K562 (cell line): ENCODE measurements around the gene IL11. TPM values are rescaled to one million over a fixed set of nuclear protein-coding genes. Genes with fewer than 3 reads are reported as not detected.

Experiments
- BRD4 ChIP-seq: fragments of 200-600 bp; sonication (generic); IDR thresholded peaks from 2 replicates; pipeline ENCODE4 v1.6.1; 2017; ENCODE audit warnings: inconsistent platforms
- CBX2 ChIP-seq: fragments of 200-600 bp; sonication (generic); IDR thresholded peaks from one replicate; pipeline ENCODE4 v1.6.1; 2012; ENCODE audit warnings: mild to moderate bottlenecking, low read length, inconsistent platforms; ENCODE audit not compliant: insufficient read depth, poor library complexity, severe bottlenecking
- E2F3 ChIP-seq: fragments of 250-450 bp; sonication (Bioruptor Pico); IDR thresholded peaks from 2 replicates; pipeline ENCODE4 v1.4.0; 2020; ENCODE audit warnings: mild to moderate bottlenecking
- ELF4 ChIP-seq: fragments of 450-650 bp; formaldehyde crosslinking; IDR thresholded peaks from 2 replicates; pipeline ENCODE4 v1.4.0; 2022; ENCODE audit warnings: missing genetic modification characterization
- MXI1 ChIP-seq: IDR thresholded peaks from 2 replicates; pipeline ENCODE4 v1.6.1; 2011; ENCODE audit warnings: low read depth, mild to moderate bottlenecking, improper control_type of control experiment, low read length
- NKRF ChIP-seq: fragments of 450-650 bp; IDR thresholded peaks from 2 replicates; pipeline ENCODE4 v1.6.1; 2016; ENCODE audit warnings: borderline replicate concordance
- NR2F6 ChIP-seq: fragments of 450-650 bp; formaldehyde crosslinking; IDR thresholded peaks from 2 replicates; pipeline ENCODE4 v1.4.0; 2020; ENCODE audit warnings: mild to moderate bottlenecking
- NR3C1 ChIP-seq: sonication (generic); formaldehyde crosslinking; IDR thresholded peaks from 2 replicates; pipeline ENCODE4 v1.8.1; 2022; ENCODE audit warnings: missing genetic modification reagents
- PBX2 ChIP-seq, 2 experiments: IDR thresholded peaks in 1 of 2; conservative IDR thresholded peaks in 1 of 2; 2 replicates each; pipeline ENCODE4 v1.6.1; 2016; ENCODE audit warnings: low read depth in 2 of 2, mild to moderate bottlenecking in 1 of 2, missing compliant biosample characterization in 1 of 2, missing genetic modification characterization in 1 of 2, moderate library complexity in 1 of 2
- POLR2AphosphoS5 ChIP-seq: IDR thresholded peaks from 2 replicates; pipeline ENCODE4 v1.6.1; 2011; ENCODE audit warnings: mild to moderate bottlenecking, low read depth, low read length, moderate library complexity; ENCODE audit not compliant: control insufficient read depth, insufficient read depth
- POLR3A ChIP-seq: IDR thresholded peaks from 2 replicates; pipeline ENCODE4 v1.6.1; 2011; ENCODE audit warnings: borderline replicate concordance, mild to moderate bottlenecking, moderate library complexity; ENCODE audit not compliant: insufficient read length, insufficient read depth; ENCODE audit errors: extremely low read depth
- PTBP1 ChIP-seq: fragments of 200-400 bp; formaldehyde crosslinking; IDR thresholded peaks from 2 replicates; pipeline ENCODE4 v1.6.1; 2017; ENCODE audit warnings: low read depth, low read length
- RHOXF2B ChIP-seq: fragments of 250-450 bp; sonication (Bioruptor Pico); conservative IDR thresholded peaks from 2 replicates; pipeline ENCODE4 v1.5.1; 2021
- SETDB1 ChIP-seq: IDR thresholded peaks from one replicate; pipeline ENCODE4 v1.6.1; 2012; ENCODE audit warnings: low read length, control low read depth, inconsistent platforms
- SNRNP70 ChIP-seq: fragments of 200-400 bp; formaldehyde crosslinking; optimal IDR thresholded peaks from 2 replicates; pipeline ENCODE3; 2017; ENCODE audit warnings: low read depth, low read length
- TRIM25 ChIP-seq: fragments of 450-650 bp; IDR thresholded peaks from 2 replicates; pipeline ENCODE4 v1.7.0; 2016; ENCODE audit warnings: borderline replicate concordance
- ZNF277 ChIP-seq: fragments of 250-450 bp; sonication (Bioruptor Pico); IDR thresholded peaks from 2 replicates; pipeline ENCODE4 v1.8.0; 2022; ENCODE audit warnings: inconsistent platforms, mild to moderate bottlenecking, moderate library complexity, borderline replicate concordance
- ZSCAN29 ChIP-seq: fragments of 450-650 bp; IDR thresholded peaks from 2 replicates; pipeline ENCODE4 v1.6.1; 2017
- polyA plus RNA-seq, 8 experiments: library from polyadenylated mRNA; depleted of rRNA in 4 of 8; stranded (reverse) in 5 of 8; unstranded in 3 of 8; fragments of >200 nt; fragmentation: Nextera tagmentation in 2 of 8; fragmentation: Illumina TruSeq in 1 of 8; extraction: Ambion mirVana in 2 of 8; extraction: Trizol in 1 of 8; gene quantifications; 2 replicates each; pipeline versions ENCODE4 v1.2.1 to v1.2.3, GENCODE V29; 2011 to 2014; ENCODE audit warnings: inconsistent platforms in 1 of 8, missing spikeins in 1 of 8
- total RNA-seq, 7 experiments: library from RNA; depleted of rRNA in 6 of 7; stranded (reverse); fragments of >200 nt in 6 of 7; fragmentation: Illumina TruSeq in 2 of 7; extraction: Trizol in 2 of 7; gene quantifications; 2 replicates each; pipeline versions ENCODE4 v1.2.1 to v1.2.3, GENCODE V29; 2011 to 2021; ENCODE audit warnings: low replicate concordance in 1 of 7

The IL11 gene
- total and polyA plus RNA-seq, 9 of the 15 experiments (the other 6 are each of a cell fraction or from before 2014, with no cell fraction given) = 0.04 to 0.42 (median 0.06) TPM; not detected in 6

GRCh38 chr19:55406826-55407549 lies 36.7 kb upstream of the IL11 start (continued):
- TF ChIP-seq POLR3A = no peak
- no peak for TF ChIP-seq ZNF277
- no peak for TF ChIP-seq POLR2AphosphoS5
- no peak for TF ChIP-seq RHOXF2B
- TF ChIP-seq BRD4 = no peak
- 0 out of 2 replicates have a peak, but pooled peaks have one; percentile 13 for TF ChIP-seq ELF4 (CRISPR knock-in tag)
- no peak for TF ChIP-seq SETDB1
- no peak for TF ChIP-seq PTBP1
- no peak for TF ChIP-seq TRIM25
- no peak for TF ChIP-seq ZSCAN29
- TF ChIP-seq NR2F6 (CRISPR knock-in tag) = no peak
- TF ChIP-seq MXI1 = no peak
- no peak for TF ChIP-seq PBX2 (CRISPR knock-in tag; IDR thresholded peaks at IDR 0.05; ENCODE audit: low read depth)
- TF ChIP-seq PBX2 (tag; conservative IDR thresholded peaks at IDR 0.05; ENCODE audit: low read depth) = no peak
- 0 out of 2 replicates have a peak, but pooled peaks have one; percentile 20 for TF ChIP-seq NR3C1 (CRISPR knock-in tag)
- TF ChIP-seq SNRNP70 = peak; percentile 83
- TF ChIP-seq E2F3 (CRISPR knock-in tag) = 0 out of 2 replicates have a peak, but pooled peaks have one; percentile 43
- no peak for TF ChIP-seq CBX2
- TF ChIP-seq NKRF = no peak
